IPS-18c (cell line): ENCODE results near the gene TMEM126B.
"Not testable (repeated sequence)": the region's sequence is repeated elsewhere in the genome, so short reads cannot be mapped to it uniquely, and the experiment has no call there.

Source experiments
- H3K4me3 ChIP-seq: 2 replicates; pipeline ENCODE4 v1.7.0; 2013; ENCODE audit warnings: low read depth, mild to moderate bottlenecking, low read length, moderate library complexity; ENCODE audit not compliant: insufficient read depth
- H3K9me3 ChIP-seq: one replicate; pipeline ENCODE4 v1.6.1; 2013; ENCODE audit warnings: mild to moderate bottlenecking, low read length, moderate library complexity; ENCODE audit not compliant: control insufficient read depth, insufficient read depth

TMEM126B gene

GRCh38 chr11:85627998-85628770, at the start of gene TMEM126B:
TMEM126B (plus strand) TSS chr11:85628593; CDS start chr11:85628608, 15 bp downstream.
- Histone ChIP-seq H3K4me3 (peak within 1 kb of the TSS; percentile 87), H3K9me3 (no peaks in the 10 kb centered on the region)

GRCh38 chr11:85582111-85582510, 46.3 kb upstream of the TMEM126B start:
- H3K4me3 ChIP-seq, result no peak overlapping the region
- H3K9me3 ChIP-seq, result peaks cover 2% of the 10 kb centered on the region

- H3K9me3 ChIP-seq, result peaks cover 2% of the 10 kb centered on the region
- H3K4me3 ChIP-seq, result no peak overlapping the region
Measured at GRCh38 chr11:85589373-85589772, 39.0 kb upstream of the TMEM126B start.

GRCh38 chr11:85590848-85591483, 37.4 kb upstream of the TMEM126B start:
- Histone ChIP-seq H3K9me3 (peaks cover 2% of the 10 kb centered on the region), H3K4me3 (no peak overlapping the region)

GRCh38 chr11:85595285-85595884, 33.0 kb upstream of the TMEM126B start:
- no peaks in the 10 kb centered on the region for H3K9me3 ChIP-seq

GRCh38 chr11:85596886-85597285, 31.5 kb upstream of the TMEM126B start:
- H3K9me3 ChIP-seq, result no peaks in the 10 kb centered on the region
- H3K4me3 ChIP-seq, result no peak overlapping the region

More at GRCh38 chr11:85595285-85595884, 33.0 kb upstream of the TMEM126B start:
- no peak overlapping the region for H3K4me3 ChIP-seq

- no peak overlapping the region for H3K4me3 ChIP-seq
- no peaks in the 10 kb centered on the region for H3K9me3 ChIP-seq
Measured at GRCh38 chr11:85599083-85599482, 29.3 kb upstream of the TMEM126B start.

- Histone ChIP-seq H3K4me3 (no peak overlapping the region), H3K9me3 (no peaks in the 10 kb centered on the region)
Measured at GRCh38 chr11:85602526-85603213, 25.7 kb upstream of the TMEM126B start.

GRCh38 chr11:85603220-85603619, 25.2 kb upstream of the TMEM126B start:
- Histone ChIP-seq H3K4me3 (no peak overlapping the region), H3K9me3 (no peaks in the 10 kb centered on the region)

- H3K9me3 ChIP-seq, H3K4me3 ChIP-seq: not testable (repeated sequence)
Measured at GRCh38 chr11:85606237-85606636, 22.2 kb upstream of the TMEM126B start.

- H3K9me3 ChIP-seq, H3K4me3 ChIP-seq: not testable (repeated sequence)
Measured at GRCh38 chr11:85608621-85609020, 19.8 kb upstream of the TMEM126B start.

GRCh38 chr11:85609286-85609685, 19.1 kb upstream of the TMEM126B start:
- not testable (repeated sequence) for H3K4me3 ChIP-seq, H3K9me3 ChIP-seq

GRCh38 chr11:85611643-85612042, 16.8 kb upstream of the TMEM126B start:
- H3K9me3 ChIP-seq, H3K4me3 ChIP-seq: not testable (repeated sequence)

GRCh38 chr11:85619499-85619898, 8.9 kb upstream of the TMEM126B start:
- no peak overlapping the region for H3K4me3 ChIP-seq
- no peaks in the 10 kb centered on the region for H3K9me3 ChIP-seq

- no peaks in the 10 kb centered on the region for H3K9me3 ChIP-seq
- no peak overlapping the region for H3K4me3 ChIP-seq
Measured at GRCh38 chr11:85620256-85620655, 8.1 kb upstream of the TMEM126B start.

- H3K9me3 ChIP-seq, result no peaks in the 10 kb centered on the region
- H3K4me3 ChIP-seq, result no peak overlapping the region; the same call in 1 of the 2 replicates
Measured at GRCh38 chr11:85626496-85626895, 1.9 kb upstream of the TMEM126B start.

GRCh38 chr11:85627332-85627997, 928 bp upstream of the TMEM126B start, which contains the start of gene DLG2:
DLG2 (minus strand) TSS chr11:85627344.
- Histone ChIP-seq H3K4me3 (peak within 1 kb of the TSS; percentile 87), H3K9me3 (no peaks in the 10 kb centered on the region)
